ENCODE results near the gene CACNA1B. TPM values are rescaled to one million over a fixed set of nuclear protein-coding genes. Genes with fewer than 3 reads are reported as not detected.

Gene CACNA1B
- polyA plus RNA-seq, 1 of the 3 experiments (the other 2 are of a cell fraction): 0.03 TPM

DNA sequence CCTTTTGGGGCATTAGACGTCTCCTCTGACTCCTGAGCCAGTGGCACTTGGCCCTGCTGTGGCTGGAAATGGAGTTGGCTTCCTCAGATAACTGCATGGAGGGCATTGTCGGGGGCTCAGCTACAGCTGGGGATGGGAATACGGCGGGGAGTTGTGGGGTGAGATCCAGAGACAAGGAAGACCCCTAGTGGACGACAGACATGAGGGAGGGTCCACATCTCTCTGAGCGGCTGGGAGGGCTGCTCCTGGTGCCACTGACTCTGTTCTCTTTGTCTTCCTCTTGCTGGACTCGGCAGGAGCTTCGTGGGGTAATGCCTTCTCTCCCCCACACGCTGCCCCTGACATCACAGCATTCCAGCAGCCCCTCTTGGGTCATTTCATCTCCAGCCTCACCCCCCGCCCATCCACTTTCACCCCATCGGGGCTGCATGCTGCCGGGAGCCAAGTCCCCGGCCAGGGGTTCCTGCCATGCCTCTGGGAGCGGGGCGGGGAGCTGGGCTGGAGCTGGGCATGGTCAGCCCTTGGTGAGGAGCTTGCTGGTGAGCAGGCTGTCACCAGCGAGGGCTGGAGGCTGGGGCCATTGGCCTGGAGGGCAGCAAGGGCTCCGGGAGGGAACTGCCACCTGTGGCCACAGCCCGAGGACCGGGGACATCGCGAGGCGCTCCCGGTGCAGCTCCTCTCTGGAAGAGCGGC lies 172.3 kb downstream of the CACNA1B start:
- no peaks in the 10 kb centered on the region for H3K9me3 ChIP-seq
- H3K36me3 ChIP-seq (replicated peaks in 1 of 2; ENCODE audit: control insufficient read depth in 1 of 2, insufficient read depth in 2 of 2, low read length in 1 of 2): no peaks in the 10 kb centered on the region
- H3K79me2 ChIP-seq (ENCODE audit: insufficient read depth): no peaks in the 10 kb centered on the region
- no peaks in the 10 kb centered on the region for H3K27me3 ChIP-seq (ENCODE audit: insufficient read depth)
- TF ChIP-seq CHD2 (IDR thresholded peaks at IDR 0.05; ENCODE audit: low read length, partially characterized antibody) (no peak), FOSL2 (IDR thresholded peaks at IDR 0.05; ENCODE audit: borderline replicate concordance, low read depth) (no peak), RAD21 (IDR thresholded peaks at IDR 0.05; ENCODE audit: low read length) (no peak), JUND (IDR thresholded peaks at IDR 0.05) (no peak), ELF1 (IDR thresholded peaks at IDR 0.05) (no peak), POLR2AphosphoS5 (IDR thresholded peaks at IDR 0.05; ENCODE audit: low read depth, low read length) (no peak), GABPA (IDR thresholded peaks at IDR 0.05; ENCODE audit: low read depth) (no peak), SIN3A (IDR thresholded peaks at IDR 0.05; ENCODE audit: borderline replicate concordance, low read depth, low read length) (no peak), RXRA (IDR thresholded peaks at IDR 0.05; ENCODE audit: borderline replicate concordance, low read depth) (no peak), MXI1 (IDR thresholded peaks at IDR 0.05; ENCODE audit: low read depth, low read length) (no peak), FOXJ3 (CRISPR knock-in tag; IDR thresholded peaks at IDR 0.05) (no peak), NRF1 (IDR thresholded peaks at IDR 0.05; ENCODE audit: low read depth, low read length) (no peak), GATA2 (CRISPR knock-in tag; IDR thresholded peaks at IDR 0.05) (no peak)
- TF ChIP-seq, protein P1, sequence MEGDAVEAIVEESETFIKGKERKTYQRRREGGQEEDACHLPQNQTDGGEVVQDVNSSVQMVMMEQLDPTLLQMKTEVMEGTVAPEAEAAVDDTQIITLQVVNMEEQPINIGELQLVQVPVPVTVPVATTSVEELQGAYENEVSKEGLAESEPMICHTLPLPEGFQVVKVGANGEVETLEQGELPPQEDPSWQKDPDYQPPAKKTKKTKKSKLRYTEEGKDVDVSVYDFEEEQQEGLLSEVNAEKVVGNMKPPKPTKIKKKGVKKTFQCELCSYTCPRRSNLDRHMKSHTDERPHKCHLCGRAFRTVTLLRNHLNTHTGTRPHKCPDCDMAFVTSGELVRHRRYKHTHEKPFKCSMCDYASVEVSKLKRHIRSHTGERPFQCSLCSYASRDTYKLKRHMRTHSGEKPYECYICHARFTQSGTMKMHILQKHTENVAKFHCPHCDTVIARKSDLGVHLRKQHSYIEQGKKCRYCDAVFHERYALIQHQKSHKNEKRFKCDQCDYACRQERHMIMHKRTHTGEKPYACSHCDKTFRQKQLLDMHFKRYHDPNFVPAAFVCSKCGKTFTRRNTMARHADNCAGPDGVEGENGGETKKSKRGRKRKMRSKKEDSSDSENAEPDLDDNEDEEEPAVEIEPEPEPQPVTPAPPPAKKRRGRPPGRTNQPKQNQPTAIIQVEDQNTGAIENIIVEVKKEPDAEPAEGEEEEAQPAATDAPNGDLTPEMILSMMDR (IDR thresholded peaks at IDR 0.05): no peak
- TF ChIP-seq, protein P2, sequence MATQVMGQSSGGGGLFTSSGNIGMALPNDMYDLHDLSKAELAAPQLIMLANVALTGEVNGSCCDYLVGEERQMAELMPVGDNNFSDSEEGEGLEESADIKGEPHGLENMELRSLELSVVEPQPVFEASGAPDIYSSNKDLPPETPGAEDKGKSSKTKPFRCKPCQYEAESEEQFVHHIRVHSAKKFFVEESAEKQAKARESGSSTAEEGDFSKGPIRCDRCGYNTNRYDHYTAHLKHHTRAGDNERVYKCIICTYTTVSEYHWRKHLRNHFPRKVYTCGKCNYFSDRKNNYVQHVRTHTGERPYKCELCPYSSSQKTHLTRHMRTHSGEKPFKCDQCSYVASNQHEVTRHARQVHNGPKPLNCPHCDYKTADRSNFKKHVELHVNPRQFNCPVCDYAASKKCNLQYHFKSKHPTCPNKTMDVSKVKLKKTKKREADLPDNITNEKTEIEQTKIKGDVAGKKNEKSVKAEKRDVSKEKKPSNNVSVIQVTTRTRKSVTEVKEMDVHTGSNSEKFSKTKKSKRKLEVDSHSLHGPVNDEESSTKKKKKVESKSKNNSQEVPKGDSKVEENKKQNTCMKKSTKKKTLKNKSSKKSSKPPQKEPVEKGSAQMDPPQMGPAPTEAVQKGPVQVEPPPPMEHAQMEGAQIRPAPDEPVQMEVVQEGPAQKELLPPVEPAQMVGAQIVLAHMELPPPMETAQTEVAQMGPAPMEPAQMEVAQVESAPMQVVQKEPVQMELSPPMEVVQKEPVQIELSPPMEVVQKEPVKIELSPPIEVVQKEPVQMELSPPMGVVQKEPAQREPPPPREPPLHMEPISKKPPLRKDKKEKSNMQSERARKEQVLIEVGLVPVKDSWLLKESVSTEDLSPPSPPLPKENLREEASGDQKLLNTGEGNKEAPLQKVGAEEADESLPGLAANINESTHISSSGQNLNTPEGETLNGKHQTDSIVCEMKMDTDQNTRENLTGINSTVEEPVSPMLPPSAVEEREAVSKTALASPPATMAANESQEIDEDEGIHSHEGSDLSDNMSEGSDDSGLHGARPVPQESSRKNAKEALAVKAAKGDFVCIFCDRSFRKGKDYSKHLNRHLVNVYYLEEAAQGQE (IDR thresholded peaks at IDR 0.05; ENCODE audit: low read depth, low read length): no peak
- TF ChIP-seq, protein P3, sequence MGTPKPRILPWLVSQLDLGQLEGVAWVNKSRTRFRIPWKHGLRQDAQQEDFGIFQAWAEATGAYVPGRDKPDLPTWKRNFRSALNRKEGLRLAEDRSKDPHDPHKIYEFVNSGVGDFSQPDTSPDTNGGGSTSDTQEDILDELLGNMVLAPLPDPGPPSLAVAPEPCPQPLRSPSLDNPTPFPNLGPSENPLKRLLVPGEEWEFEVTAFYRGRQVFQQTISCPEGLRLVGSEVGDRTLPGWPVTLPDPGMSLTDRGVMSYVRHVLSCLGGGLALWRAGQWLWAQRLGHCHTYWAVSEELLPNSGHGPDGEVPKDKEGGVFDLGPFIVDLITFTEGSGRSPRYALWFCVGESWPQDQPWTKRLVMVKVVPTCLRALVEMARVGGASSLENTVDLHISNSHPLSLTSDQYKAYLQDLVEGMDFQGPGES (IDR thresholded peaks at IDR 0.05; ENCODE audit: low read depth, low read length): no peak
- H3K9me2 ChIP-seq: no peaks in the 10 kb centered on the region
- H2AFZ ChIP-seq (ENCODE audit: low read depth): no peak overlapping the region
- ChIA-PET CTCF (interaction anchor here (0.8 kb wide), 1 partner anchor 348 kb away, joined by 4 read pairs; no protein-coding TSS in a partner anchor), POLR2A (no interaction called here)
- H4K20me1 ChIP-seq (ENCODE audit: insufficient read depth): no peaks in the 10 kb centered on the region
- H3F3A ChIP-seq (replicated peaks; ENCODE audit: insufficient read depth): no peaks in the 10 kb centered on the region
- no peak overlapping the region for H3K4me3 ChIP-seq (ENCODE audit: low read depth in 2 of 2, low read length in 1 of 2)
- H3K4me1 ChIP-seq (ENCODE audit: control insufficient read depth in 1 of 2, insufficient read depth in 2 of 2, low read depth in 1 of 2, low read length in 1 of 2): no peaks in the 10 kb centered on the region; a peak in 1 of 4 replicates
- DNase-seq: peak; percentile 21
- 49% methylated on average over 24 of the region's 24 CpGs for WGBS (ENCODE audit: low lambda C conversion rate)
- no peak overlapping the region for H3K4me2 ChIP-seq
- no peak overlapping the region for H3K27ac ChIP-seq (ENCODE audit: low read depth in 2 of 2, low read length in 1 of 2)
- no peak overlapping the region for H3K9ac ChIP-seq

Data from SK-N-SH (cell line).